LHCN-M2 (cell line): ENCODE data around the gene ZNF501. TPM values are rescaled to one million over a fixed set of nuclear protein-coding genes. Genes with fewer than 3 reads are reported as not detected.

ENCODE experiments used
- DNase-seq: peaks from one replicate; pipeline ENCODE4 v3.0.0-alpha.2; 2012; ENCODE audit warnings: low read depth
- polyA plus RNA-seq: library from polyadenylated mRNA; unstranded; fragments of >200 nt; gene quantifications from one replicate; pipeline ENCODE4 v1.2.1, GENCODE V29; 2012; ENCODE audit warnings: missing spikeins
- total RNA-seq: library from RNA; depleted of rRNA; stranded (reverse); fragments of >200 nt; gene quantifications from 2 replicates; pipeline ENCODE4 v1.2.3, GENCODE V29; 2014; rRNA removed

The ZNF501 gene
- 0.45 and 1.3 TPM in 2 replicates for total RNA-seq
- polyA plus RNA-seq = 0.44 TPM

- peak; percentile 62 for DNase-seq
Observed at GRCh38 chr3:44729384-44729910, at the start of gene ZNF501. Gene ZNF501, plus strand, starts transcription at chr3:44729635. Its CDS starts 4,787 bp downstream, at chr3:44734422.

GRCh38 chr3:44680921-44681455 is 48.4 kb upstream of the ZNF501 start:
- peak; percentile 36 for DNase-seq

- DNase-seq = peak; percentile 99
Observed at GRCh38 chr3:44682182-44682896, 47.1 kb upstream of the ZNF501 start.

GRCh38 chr3:44685128-44685800 is 44.2 kb upstream of the ZNF501 start:
- DNase-seq = no peak

- DNase-seq = no peak
Observed at GRCh38 chr3:44687898-44688297, 41.5 kb upstream of the ZNF501 start.

- DNase-seq = peak; percentile 80
Observed at GRCh38 chr3:44712455-44713075, 16.9 kb upstream of the ZNF501 start, which contains the start of gene ZNF502. Gene ZNF502, plus strand, starts transcription at chr3:44712660. Its CDS starts 7,602 bp downstream, at chr3:44720262.

- no peak for DNase-seq
Observed at GRCh38 chr3:44721231-44722102, 8.0 kb upstream of the ZNF501 start.

GRCh38 chr3:44722103-44722401 is 7.4 kb upstream of the ZNF501 start:
- no peak for DNase-seq

- no peak for DNase-seq
Observed at GRCh38 chr3:44734646-44735168, 5.3 kb downstream of the ZNF501 start.

GRCh38 chr3:44761101-44761423 is 31.6 kb downstream of the ZNF501 start:
- no peak for DNase-seq

GRCh38 chr3:44761424-44762169 is 32.2 kb downstream of the ZNF501 start, which contains the start of the genes KIAA1143 and KIF15:
Gene KIAA1143, minus strand, starts transcription at chr3:44761619. Its CDS starts 17 bp downstream, at chr3:44761602.
Gene KIF15, plus strand, starts transcription at chr3:44761794. Its CDS starts 72 bp downstream, at chr3:44761866.
- peak; percentile 94 for DNase-seq

GRCh38 chr3:44762170-44762677 is 32.8 kb downstream of the ZNF501 start:
- peak; percentile 22 for DNase-seq

- no peak for DNase-seq
Observed at GRCh38 chr3:44762690-44763089, 33.3 kb downstream of the ZNF501 start.

- no peak for DNase-seq
Observed at GRCh38 chr3:44764248-44764647, 34.8 kb downstream of the ZNF501 start.

- no peak for DNase-seq
Observed at GRCh38 chr3:44771424-44772098, 42.1 kb downstream of the ZNF501 start.

GRCh38 chr3:44772099-44772442 is 42.6 kb downstream of the ZNF501 start:
- DNase-seq = no peak

- DNase-seq = no peak
Observed at GRCh38 chr3:44782891-44783290, 53.5 kb downstream of the ZNF501 start.
